Measurements from ENCODE around the gene SLC15A3. TPM values are rescaled to one million over a fixed set of nuclear protein-coding genes. Genes with fewer than 3 reads are reported as not detected.

SLC15A3 gene
- total RNA-seq, 2 experiments from 2014 or later, result 3.9 to 4.7 TPM

GRCh38 chr11:60915248-60915914 lies 36.6 kb downstream of the SLC15A3 start:
- TF ChIP-seq CTCF (IDR thresholded peaks at IDR 0.05), result peak; percentile 40
- intact Hi-C loops (cut with micrococcal nuclease), result loop anchor here (5.0 kb wide), 1 partner anchor 272 kb away; no protein-coding TSS in a partner anchor
- H3K27ac Mint-ChIP-seq, result peak overlapping the region; percentile 89
- peak overlapping the region; percentile 90 for H3K4me3 Mint-ChIP-seq
- peak; percentile 56 for ATAC-seq
- H3K36me3 Mint-ChIP-seq (ENCODE audit: low read depth), result peaks cover 29% of the 10 kb centered on the region
- H3K9me3 Mint-ChIP-seq, result no peaks in the 10 kb centered on the region
- no peaks in the 10 kb centered on the region for H3K27me3 Mint-ChIP-seq
- POLR2A ChIA-PET, result interaction anchor here (0.7 to 3.1 kb wide), 18 partner anchors 8 to 447 kb away, joined by 3 to 38 read pairs (median 4); partner anchors contain the start of genes CD5, CYB561A3, PRPF19 and TMEM132A
- DNase-seq, result peak; percentile 91
- peaks cover 73% of the 10 kb centered on the region for H3K4me1 Mint-ChIP-seq (ENCODE audit: low read depth)
- CTCF ChIA-PET, result interaction anchor here (0.8 to 7.4 kb wide), 17 partner anchors 8 to 723 kb away, joined by 3 to 88 read pairs (median 4); partner anchors contain the start of genes PRPF19 and TMEM132A

GRCh38 chr11:60914633-60915247 lies 37.2 kb downstream of the SLC15A3 start:
- Mint-ChIP-seq H3K4me1 (ENCODE audit: low read depth) (peaks cover 76% of the 10 kb centered on the region), H3K27ac (peak overlapping the region; percentile 89), H3K4me3 (peak overlapping the region; percentile 90), H3K36me3 (ENCODE audit: low read depth) (peaks cover 23% of the 10 kb centered on the region), H3K27me3 (no peaks in the 10 kb centered on the region), H3K9me3 (no peaks in the 10 kb centered on the region)
- TF ChIP-seq CTCF (IDR thresholded peaks at IDR 0.05), result no peak
- intact Hi-C loops (cut with micrococcal nuclease), result loop anchor here (5.0 kb wide), 1 partner anchor 273 kb away; no protein-coding TSS in a partner anchor
- ATAC-seq, result peak; percentile 22
- POLR2A ChIA-PET, result interaction anchor here (0.7 to 3.1 kb wide), 14 partner anchors 9 to 447 kb away, joined by 3 to 38 read pairs (median 4); partner anchors contain the start of genes CD5, CYB561A3, PRPF19 and TMEM132A
- DNase-seq, result peak; percentile 59
- CTCF ChIA-PET, result interaction anchor here (0.8 to 7.4 kb wide), 14 partner anchors 9 to 724 kb away, joined by 3 to 88 read pairs (median 4); partner anchors contain the start of genes PRPF19 and TMEM132A

- intact Hi-C loops (cut with micrococcal nuclease), result no loop called here
- no peaks in the 10 kb centered on the region for H3K9me3 Mint-ChIP-seq
- H3K4me1 Mint-ChIP-seq (ENCODE audit: low read depth), result peaks cover 71% of the 10 kb centered on the region
- H3K27ac Mint-ChIP-seq, result peak within 1 kb of the TSS; percentile 97
- CTCF ChIA-PET, result interaction anchor here (0.8 to 7.4 kb wide), 10 partner anchors 10 to 422 kb away, joined by 3 to 88 read pairs (median 5); partner anchors contain the start of genes PRPF19 and TMEM132A
- ATAC-seq (peak; percentile 72), DNase-seq (peak; percentile 91)
- peak within 1 kb of the TSS; percentile 90 for H3K4me3 Mint-ChIP-seq
- no peak for TF ChIP-seq CTCF (IDR thresholded peaks at IDR 0.05)
- peaks cover 17% of the 10 kb centered on the region for H3K36me3 Mint-ChIP-seq (ENCODE audit: low read depth)
- POLR2A ChIA-PET, result interaction anchor here (0.5 to 3.1 kb wide), 14 partner anchors 9 to 381 kb away, joined by 3 to 38 read pairs (median 4); partner anchors contain the start of genes CD6, PRPF19, TMEM132A and VWCE
- H3K27me3 Mint-ChIP-seq, result no peaks in the 10 kb centered on the region
These were observed 38.0 kb downstream of the SLC15A3 start, which contains the start of gene TMEM109 for GRCh38 chr11:60913793-60914632. TSS of gene TMEM109 (plus strand) at chr11:60914158. CDS start at chr11:60919694, 5,536 bp downstream.

- ChIA-PET POLR2A (interaction anchor here (0.8 to 2.0 kb wide), 7 partner anchors 9 to 198 kb away, joined by 3 to 6 read pairs (median 4); partner anchors contain the start of gene CD6), CTCF (interaction anchor here (1.0 to 7.4 kb wide), 8 partner anchors 10 to 423 kb away, joined by 3 to 88 read pairs (median 3); partner anchors contain the start of gene PRPF19)
- H3K9me3 Mint-ChIP-seq, result no peaks in the 10 kb centered on the region
- no peak for TF ChIP-seq CTCF (IDR thresholded peaks at IDR 0.05)
- H3K4me1 Mint-ChIP-seq (ENCODE audit: low read depth), result peaks cover 61% of the 10 kb centered on the region
- H3K36me3 Mint-ChIP-seq (ENCODE audit: low read depth), result peaks cover 17% of the 10 kb centered on the region
- H3K27me3 Mint-ChIP-seq, result no peaks in the 10 kb centered on the region
- DNase-seq (no peak), ATAC-seq (no peak)
- H3K4me3 Mint-ChIP-seq, result peak overlapping the region; percentile 90
- H3K27ac Mint-ChIP-seq, result peak overlapping the region; percentile 97
- intact Hi-C loops (cut with micrococcal nuclease), result no loop called here
These were observed 39.0 kb downstream of the SLC15A3 start for GRCh38 chr11:60912851-60913528.
